ENCODE data around the gene KAT8.

KAT8 gene

DNA sequence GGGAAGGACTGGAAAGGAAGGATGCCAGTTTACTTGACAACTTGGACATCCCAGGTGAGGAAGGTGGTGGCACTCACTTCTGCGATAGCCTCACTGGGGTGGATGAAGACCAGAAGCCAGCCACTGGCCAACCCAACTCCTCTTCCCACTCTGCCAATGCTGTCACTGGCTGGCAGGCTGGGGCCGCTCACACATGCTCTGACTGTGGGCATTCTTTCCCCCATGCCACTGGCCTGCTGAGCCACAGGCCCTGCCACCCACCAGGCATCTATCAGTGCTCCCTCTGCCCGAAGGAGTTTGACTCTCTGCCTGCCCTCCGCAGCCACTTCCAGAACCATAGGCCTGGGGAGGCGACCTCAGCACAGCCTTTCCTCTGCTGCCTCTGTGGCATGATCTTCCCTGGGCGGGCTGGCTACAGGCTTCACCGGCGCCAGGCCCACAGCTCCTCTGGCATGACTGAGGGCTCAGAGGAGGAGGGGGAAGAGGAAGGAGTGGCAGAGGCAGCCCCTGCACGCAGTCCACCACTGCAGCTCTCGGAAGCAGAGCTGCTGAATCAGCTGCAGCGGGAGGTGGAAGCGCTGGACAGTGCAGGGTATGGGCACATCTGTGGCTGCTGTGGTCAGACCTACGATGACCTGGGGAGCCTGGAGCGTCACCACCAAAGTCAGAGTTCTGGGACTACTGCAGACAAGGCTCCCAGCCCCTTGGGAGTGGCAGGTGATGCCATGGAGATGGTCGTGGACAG lies 38.7 kb upstream of the KAT8 start:
- Histone ChIP-seq H3K4me1 (ENCODE audit: control insufficient read depth, insufficient read depth, low read length) (no peaks in the 10 kb centered on the region), H3K4me3 (ENCODE audit: low read length) (no peak overlapping the region), H3K27ac (ENCODE audit: low read length) (no peak overlapping the region), H3K36me3 (ENCODE audit: control insufficient read depth, insufficient read depth, low read length) (peaks cover 44% of the 10 kb centered on the region), H3K9me3 (ENCODE audit: control insufficient read depth, insufficient read depth, low read length) (no peaks in the 10 kb centered on the region), H3K27me3 (ENCODE audit: control insufficient read depth, insufficient read depth, low read length) (no peaks in the 10 kb centered on the region)
- DNase-seq (ENCODE audit: low read depth, low spot score) = no peak
- no CpG with 5 or more reads among the region's 15 CpGs for WGBS (ENCODE audit: insufficient coverage, insufficient read length)

DNA sequence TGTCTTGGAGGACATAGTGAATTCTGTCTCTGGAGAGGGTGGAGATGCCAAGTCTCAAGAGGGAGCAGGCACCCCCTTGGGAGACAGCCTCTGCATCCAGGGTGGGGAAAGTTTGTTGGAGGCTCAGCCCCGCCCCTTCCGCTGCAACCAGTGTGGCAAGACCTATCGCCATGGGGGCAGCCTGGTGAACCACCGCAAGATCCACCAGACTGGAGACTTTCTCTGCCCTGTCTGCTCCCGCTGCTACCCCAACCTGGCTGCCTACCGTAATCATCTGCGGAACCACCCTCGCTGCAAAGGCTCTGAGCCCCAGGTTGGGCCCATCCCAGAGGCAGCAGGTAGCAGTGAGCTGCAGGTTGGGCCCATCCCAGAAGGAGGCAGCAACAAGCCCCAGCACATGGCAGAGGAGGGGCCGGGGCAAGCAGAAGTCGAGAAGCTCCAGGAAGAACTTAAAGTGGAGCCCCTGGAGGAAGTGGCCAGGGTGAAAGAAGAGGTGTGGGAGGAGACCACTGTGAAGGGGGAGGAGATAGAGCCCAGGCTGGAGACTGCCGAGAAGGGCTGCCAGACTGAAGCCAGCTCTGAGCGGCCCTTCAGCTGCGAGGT lies 38.0 kb upstream of the KAT8 start:
- Histone ChIP-seq H3K9me3 (ENCODE audit: control insufficient read depth, insufficient read depth, low read length) (no peaks in the 10 kb centered on the region), H3K4me3 (ENCODE audit: low read length) (no peak overlapping the region), H3K27me3 (ENCODE audit: control insufficient read depth, insufficient read depth, low read length) (no peaks in the 10 kb centered on the region), H3K27ac (ENCODE audit: low read length) (no peak overlapping the region), H3K4me1 (ENCODE audit: control insufficient read depth, insufficient read depth, low read length) (no peaks in the 10 kb centered on the region), H3K36me3 (ENCODE audit: control insufficient read depth, insufficient read depth, low read length) (peaks cover 44% of the 10 kb centered on the region)
- WGBS (ENCODE audit: insufficient coverage, insufficient read length) = no CpG with 5 or more reads among the region's 13 CpGs
- DNase-seq (ENCODE audit: low read depth, low spot score) = no peak

GRCh38 chr16:31080035-31080629 lies 37.3 kb upstream of the KAT8 start:
- Histone ChIP-seq H3K27me3 (ENCODE audit: control insufficient read depth, insufficient read depth, low read length) (no peaks in the 10 kb centered on the region), H3K4me3 (ENCODE audit: low read length) (no peak overlapping the region), H3K9me3 (ENCODE audit: control insufficient read depth, insufficient read depth, low read length) (no peaks in the 10 kb centered on the region), H3K4me1 (ENCODE audit: control insufficient read depth, insufficient read depth, low read length) (no peaks in the 10 kb centered on the region), H3K27ac (ENCODE audit: low read length) (no peak overlapping the region), H3K36me3 (ENCODE audit: control insufficient read depth, insufficient read depth, low read length) (peaks cover 48% of the 10 kb centered on the region)
- no peak for DNase-seq (ENCODE audit: low read depth, low spot score)
- WGBS (ENCODE audit: insufficient coverage, insufficient read length) = no CpG with 5 or more reads among the region's 40 CpGs

- Histone ChIP-seq H3K27ac (ENCODE audit: low read length) (no peak overlapping the region), H3K27me3 (ENCODE audit: control insufficient read depth, insufficient read depth, low read length) (no peaks in the 10 kb centered on the region), H3K9me3 (ENCODE audit: control insufficient read depth, insufficient read depth, low read length) (no peaks in the 10 kb centered on the region), H3K36me3 (ENCODE audit: control insufficient read depth, insufficient read depth, low read length) (peaks cover 48% of the 10 kb centered on the region), H3K4me1 (ENCODE audit: control insufficient read depth, insufficient read depth, low read length) (no peaks in the 10 kb centered on the region), H3K4me3 (ENCODE audit: low read length) (no peak overlapping the region)
- DNase-seq (ENCODE audit: low read depth, low spot score) = no peak
- no CpG with 5 or more reads among the region's 13 CpGs for WGBS (ENCODE audit: insufficient coverage, insufficient read length)
Measured at GRCh38 chr16:31080756-31081419, 36.6 kb upstream of the KAT8 start.

DNA sequence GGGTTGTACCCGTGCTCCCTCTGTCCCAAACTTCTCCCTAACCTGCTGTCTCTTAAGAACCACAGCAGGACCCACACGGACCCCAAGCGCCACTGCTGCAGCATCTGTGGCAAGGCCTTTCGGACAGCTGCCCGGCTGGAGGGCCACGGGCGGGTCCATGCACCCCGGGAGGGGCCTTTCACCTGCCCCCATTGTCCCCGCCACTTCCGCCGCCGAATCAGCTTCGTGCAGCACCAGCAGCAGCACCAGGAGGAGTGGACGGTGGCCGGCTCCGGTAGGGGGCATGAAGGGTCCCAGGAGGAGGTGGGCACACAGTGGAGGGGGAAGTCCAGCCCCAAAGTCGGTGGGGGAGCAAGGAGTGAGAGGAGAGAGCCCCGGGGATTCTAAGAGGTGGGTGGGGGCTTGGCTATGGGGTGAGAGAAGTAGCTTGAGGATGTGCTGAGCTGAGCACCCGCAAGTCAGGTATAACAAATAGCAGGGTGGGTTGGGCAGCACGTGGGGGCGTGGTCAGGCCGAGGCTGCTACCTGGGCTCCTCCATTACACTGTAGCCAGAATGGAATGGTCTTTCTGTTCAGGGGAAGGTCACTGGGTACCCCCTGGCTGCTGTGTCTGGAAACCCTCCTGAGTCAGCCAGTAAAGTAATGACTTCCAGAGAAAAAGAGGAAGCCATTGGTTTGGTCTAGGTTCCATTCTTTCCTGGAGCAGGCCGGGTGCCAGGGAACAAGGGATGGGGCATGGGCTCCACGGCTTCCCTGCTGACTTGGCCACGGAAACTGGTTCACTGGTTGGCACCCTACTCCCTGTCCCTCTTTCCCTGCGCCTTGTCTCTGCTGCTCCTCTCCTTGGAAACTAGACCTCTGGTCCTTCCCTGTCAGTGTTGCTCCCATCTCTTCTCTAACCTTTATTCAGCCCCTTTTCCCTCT lies 35.8 kb upstream of the KAT8 start:
- Histone ChIP-seq H3K4me1 (ENCODE audit: control insufficient read depth, insufficient read depth, low read length) (no peaks in the 10 kb centered on the region), H3K4me3 (ENCODE audit: low read length) (no peak overlapping the region), H3K27me3 (ENCODE audit: control insufficient read depth, insufficient read depth, low read length) (no peaks in the 10 kb centered on the region), H3K27ac (ENCODE audit: low read length) (no peak overlapping the region), H3K36me3 (ENCODE audit: control insufficient read depth, insufficient read depth, low read length) (peaks cover 43% of the 10 kb centered on the region), H3K9me3 (ENCODE audit: control insufficient read depth, insufficient read depth, low read length) (no peaks in the 10 kb centered on the region)
- WGBS (ENCODE audit: insufficient coverage, insufficient read length) = no CpG with 5 or more reads among the region's 26 CpGs
- DNase-seq (ENCODE audit: low read depth, low spot score) = no peak

- WGBS (ENCODE audit: insufficient coverage, insufficient read length) = no CpG with 5 or more reads among the region's 14 CpGs
- Histone ChIP-seq H3K27me3 (ENCODE audit: control insufficient read depth, insufficient read depth, low read length) (no peaks in the 10 kb centered on the region), H3K4me3 (ENCODE audit: low read length) (no peak overlapping the region), H3K36me3 (ENCODE audit: control insufficient read depth, insufficient read depth, low read length) (peaks cover 36% of the 10 kb centered on the region), H3K27ac (ENCODE audit: low read length) (no peak overlapping the region), H3K9me3 (ENCODE audit: control insufficient read depth, insufficient read depth, low read length) (no peaks in the 10 kb centered on the region), H3K4me1 (ENCODE audit: control insufficient read depth, insufficient read depth, low read length) (no peaks in the 10 kb centered on the region)
- DNase-seq (ENCODE audit: low read depth, low spot score) = no peak
Measured at GRCh38 chr16:31082368-31083045, 35.0 kb upstream of the KAT8 start.

- no CpG with 5 or more reads among the region's 9 CpGs for WGBS (ENCODE audit: insufficient coverage, insufficient read length)
- no peak overlapping the region for H3K27ac ChIP-seq (ENCODE audit: low read length)
- H3K36me3 ChIP-seq (ENCODE audit: control insufficient read depth, insufficient read depth, low read length) = peaks cover 31% of the 10 kb centered on the region
Measured at GRCh38 chr16:31083081-31083480, 34.4 kb upstream of the KAT8 start.

DNA sequence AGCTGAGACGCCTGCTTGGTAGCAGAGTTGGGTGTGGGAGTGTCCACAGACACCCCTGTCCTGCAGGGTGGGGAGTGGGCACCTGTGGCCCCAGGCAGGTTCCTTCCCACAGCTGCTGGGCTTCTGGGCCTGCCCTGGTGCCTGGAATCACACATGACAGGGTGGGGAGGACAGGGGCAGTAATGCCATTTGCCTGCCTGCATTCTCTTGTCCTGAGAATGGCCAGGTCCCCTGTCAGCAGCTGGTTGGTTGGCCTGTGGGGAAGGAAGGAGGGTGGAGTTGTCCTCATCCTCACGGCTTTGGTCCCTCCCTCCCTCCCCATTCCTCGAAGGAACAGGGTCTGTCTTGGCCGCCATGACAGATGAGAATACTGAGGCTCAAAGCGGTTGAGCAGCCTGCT lies 33.9 kb upstream of the KAT8 start:
- Histone ChIP-seq H3K27me3 (ENCODE audit: control insufficient read depth, insufficient read depth, low read length) (no peaks in the 10 kb centered on the region), H3K27ac (ENCODE audit: low read length) (no peak overlapping the region), H3K4me3 (ENCODE audit: low read length) (no peak overlapping the region), H3K4me1 (ENCODE audit: control insufficient read depth, insufficient read depth, low read length) (no peaks in the 10 kb centered on the region), H3K36me3 (ENCODE audit: control insufficient read depth, insufficient read depth, low read length) (peaks cover 28% of the 10 kb centered on the region), H3K9me3 (ENCODE audit: control insufficient read depth, insufficient read depth, low read length) (no peaks in the 10 kb centered on the region)
- WGBS (ENCODE audit: insufficient coverage, insufficient read length) = no CpG with 5 or more reads among the region's 5 CpGs
- DNase-seq (ENCODE audit: low read depth, low spot score) = no peak

More at GRCh38 chr16:31083081-31083480, 34.4 kb upstream of the KAT8 start:
- Histone ChIP-seq H3K9me3 (ENCODE audit: control insufficient read depth, insufficient read depth, low read length) (no peaks in the 10 kb centered on the region), H3K4me3 (ENCODE audit: low read length) (no peak overlapping the region), H3K4me1 (ENCODE audit: control insufficient read depth, insufficient read depth, low read length) (no peaks in the 10 kb centered on the region), H3K27me3 (ENCODE audit: control insufficient read depth, insufficient read depth, low read length) (no peaks in the 10 kb centered on the region)
- DNase-seq (ENCODE audit: low read depth, low spot score) = no peak

DNA sequence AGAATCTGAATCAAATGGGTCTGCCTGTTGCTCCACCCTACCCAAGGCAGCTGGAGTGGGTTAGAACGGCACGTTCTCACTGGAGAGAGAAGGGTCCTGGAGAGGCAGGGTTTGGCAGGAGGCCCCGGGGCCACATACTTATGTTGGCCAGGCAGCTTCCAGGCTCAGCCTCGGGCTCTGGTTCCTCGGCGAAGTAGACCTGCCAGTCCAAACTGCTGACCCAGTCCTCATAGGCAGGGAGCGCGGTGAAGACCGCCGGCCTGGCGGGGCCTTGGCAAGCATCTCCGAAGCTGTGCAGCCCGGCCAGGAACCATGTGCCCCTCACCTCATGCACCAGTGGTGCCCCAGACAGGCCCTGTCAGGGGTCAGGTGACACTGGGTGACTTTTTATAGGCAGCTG lies 33.5 kb upstream of the KAT8 start:
- Histone ChIP-seq H3K27ac (ENCODE audit: low read length) (no peak overlapping the region), H3K27me3 (ENCODE audit: control insufficient read depth, insufficient read depth, low read length) (no peaks in the 10 kb centered on the region), H3K9me3 (ENCODE audit: control insufficient read depth, insufficient read depth, low read length) (no peaks in the 10 kb centered on the region), H3K36me3 (ENCODE audit: control insufficient read depth, insufficient read depth, low read length) (peaks cover 24% of the 10 kb centered on the region), H3K4me3 (ENCODE audit: low read length) (no peak overlapping the region), H3K4me1 (ENCODE audit: control insufficient read depth, insufficient read depth, low read length) (no peaks in the 10 kb centered on the region)
- WGBS (ENCODE audit: insufficient coverage, insufficient read length) = no CpG with 5 or more reads among the region's 13 CpGs
- DNase-seq (ENCODE audit: low read depth, low spot score) = no peak

Measured in iPS DF 6.9 (cell line).